ENCODE data around the gene FOXP4.

The FOXP4 gene

DNA sequence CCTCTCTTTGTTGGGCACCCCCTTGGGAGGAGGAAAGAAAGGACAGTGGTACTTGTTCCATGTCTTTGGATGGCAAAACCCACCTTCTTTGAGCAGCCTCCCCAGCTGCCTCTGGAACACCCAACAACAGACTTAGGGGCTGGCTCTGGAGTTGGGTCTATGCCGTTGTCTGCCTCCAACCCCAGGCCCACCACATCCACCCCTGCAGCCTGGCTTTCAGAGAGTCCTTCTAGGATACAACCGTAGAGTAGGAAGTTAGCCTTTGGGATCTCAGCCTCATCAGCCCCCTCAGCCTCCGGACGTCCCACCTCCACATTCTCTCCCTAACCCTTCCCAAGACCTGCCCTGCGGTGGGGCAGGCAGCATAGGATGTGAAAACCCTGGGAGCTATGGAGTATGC lies 36.4 kb downstream of the FOXP4 start:
- DNase-seq = no peak

DNA sequence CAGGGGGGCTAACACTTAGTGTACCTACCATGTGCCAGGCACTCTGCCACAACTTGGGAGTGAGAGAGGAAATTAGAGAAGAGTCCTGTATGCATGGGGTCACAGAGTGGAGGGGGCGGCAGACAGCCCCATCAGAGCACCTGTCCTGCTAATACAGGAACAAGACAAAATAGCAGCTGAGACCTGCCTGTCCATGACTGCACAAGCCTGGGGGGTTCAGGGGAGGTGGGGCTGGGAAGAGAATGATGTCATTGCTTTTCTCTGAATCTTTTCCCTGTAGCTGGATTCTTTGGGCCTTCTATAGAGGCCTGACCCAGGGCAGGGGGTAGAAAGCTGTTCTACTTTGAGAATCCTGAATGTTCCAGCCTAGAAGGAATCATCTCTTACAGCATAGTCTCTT lies 37.4 kb downstream of the FOXP4 start:
- no peak for DNase-seq

DNA sequence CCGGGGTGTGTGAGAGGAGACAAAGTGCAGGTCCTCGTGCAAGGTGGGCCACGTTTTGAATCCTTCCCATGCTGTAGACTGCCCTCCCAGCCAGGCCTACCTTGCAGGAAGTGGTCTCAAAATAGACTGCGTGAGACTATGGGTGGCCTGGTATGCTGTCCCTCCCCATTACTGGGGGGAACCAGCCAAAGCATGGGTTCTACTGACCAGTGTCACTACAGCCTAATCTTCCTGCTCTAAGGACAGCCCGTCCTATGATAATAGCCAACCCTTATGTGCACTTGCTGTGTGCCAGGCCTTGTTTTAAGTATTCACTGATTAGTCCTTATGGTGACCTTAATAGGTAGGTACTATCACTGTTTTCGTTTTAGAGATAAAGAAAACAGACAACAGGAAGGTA lies 38.0 kb downstream of the FOXP4 start:
- no peak for DNase-seq

DNA sequence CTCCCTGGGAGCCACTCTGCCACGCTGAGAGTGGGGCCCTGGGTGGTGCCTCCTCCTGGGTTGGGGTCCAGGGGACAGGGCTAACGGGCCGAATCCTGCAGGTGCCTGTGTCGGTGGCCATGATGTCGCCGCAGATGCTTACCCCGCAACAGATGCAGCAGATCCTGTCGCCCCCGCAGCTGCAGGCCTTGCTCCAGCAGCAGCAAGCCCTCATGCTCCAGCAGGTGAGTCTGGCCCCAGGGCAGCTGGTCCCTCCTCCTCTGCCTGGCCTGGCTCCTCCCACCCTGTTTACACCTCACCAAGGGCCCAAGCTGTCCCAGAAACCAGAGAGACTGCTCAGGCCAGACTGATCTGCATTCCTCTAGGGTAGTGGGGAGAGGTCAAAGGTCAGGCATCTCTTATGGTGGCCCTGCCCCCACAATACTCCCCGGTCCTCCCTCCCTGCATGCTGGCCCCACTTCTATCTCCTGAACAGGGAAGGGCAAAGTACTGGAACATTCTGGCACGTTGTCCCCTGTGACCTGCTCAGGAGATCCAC lies 38.6 kb downstream of the FOXP4 start:
- no peak for DNase-seq

DNA sequence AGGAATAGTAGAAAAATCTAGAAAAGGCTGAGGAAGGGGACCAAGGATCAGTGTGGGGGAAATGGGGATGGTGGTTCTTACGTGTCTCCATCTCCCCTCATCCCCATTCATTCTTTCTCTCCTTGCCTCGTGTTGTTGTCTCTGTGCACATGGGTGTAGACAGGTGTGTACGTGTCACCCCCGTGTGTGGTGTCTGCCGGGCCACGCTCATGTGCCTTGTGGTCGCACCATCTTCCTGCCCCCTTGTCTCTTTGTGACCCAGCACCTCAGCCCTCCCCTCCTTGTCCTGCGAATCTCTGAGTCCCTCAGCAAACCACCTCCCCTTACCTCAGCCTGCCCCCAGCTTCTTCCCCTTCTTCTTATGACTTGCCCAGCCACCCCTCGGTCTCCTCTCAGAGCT lies 39.4 kb downstream of the FOXP4 start:
- DNase-seq = no peak

DNA sequence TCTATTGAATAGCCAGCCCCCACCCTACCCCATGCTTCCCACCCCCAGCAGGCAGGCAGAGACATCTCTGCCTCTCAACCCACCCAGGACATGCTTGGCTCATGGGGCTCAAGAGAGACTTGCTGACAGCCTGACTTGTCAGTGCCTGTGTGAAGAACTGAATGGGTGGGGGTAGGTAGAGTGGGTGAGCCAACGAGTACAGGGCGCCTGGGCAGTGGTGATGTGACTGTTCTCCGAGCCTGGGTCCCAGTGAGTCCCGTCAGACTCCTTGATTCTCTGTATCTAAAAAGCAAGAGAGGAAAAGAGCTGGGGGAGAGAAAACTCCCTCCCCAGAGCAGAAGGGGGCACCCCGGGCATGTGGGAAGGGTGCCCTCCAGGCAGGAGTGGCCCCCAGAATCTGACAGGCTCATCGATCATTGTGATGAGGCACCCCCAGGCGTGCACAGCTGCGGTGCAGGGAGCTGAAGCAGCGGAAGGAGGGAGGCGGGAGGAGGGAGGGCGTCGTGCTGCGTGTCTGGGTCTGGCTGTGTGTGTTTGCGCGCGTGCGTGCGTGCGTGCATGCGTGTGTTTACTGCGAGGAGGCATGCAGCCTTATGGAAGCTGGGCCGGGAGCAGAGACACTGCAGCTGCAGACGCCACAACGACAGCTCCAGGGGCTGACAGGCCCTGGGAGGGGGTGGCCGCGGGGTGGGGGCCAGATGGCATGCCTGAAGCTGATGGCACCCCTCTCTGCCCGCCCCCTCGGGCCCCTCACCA lies 40.2 kb downstream of the FOXP4 start:
- peak in 47 of 56 donors; percentile 10 to 85 (median 52) for DNase-seq

DNA sequence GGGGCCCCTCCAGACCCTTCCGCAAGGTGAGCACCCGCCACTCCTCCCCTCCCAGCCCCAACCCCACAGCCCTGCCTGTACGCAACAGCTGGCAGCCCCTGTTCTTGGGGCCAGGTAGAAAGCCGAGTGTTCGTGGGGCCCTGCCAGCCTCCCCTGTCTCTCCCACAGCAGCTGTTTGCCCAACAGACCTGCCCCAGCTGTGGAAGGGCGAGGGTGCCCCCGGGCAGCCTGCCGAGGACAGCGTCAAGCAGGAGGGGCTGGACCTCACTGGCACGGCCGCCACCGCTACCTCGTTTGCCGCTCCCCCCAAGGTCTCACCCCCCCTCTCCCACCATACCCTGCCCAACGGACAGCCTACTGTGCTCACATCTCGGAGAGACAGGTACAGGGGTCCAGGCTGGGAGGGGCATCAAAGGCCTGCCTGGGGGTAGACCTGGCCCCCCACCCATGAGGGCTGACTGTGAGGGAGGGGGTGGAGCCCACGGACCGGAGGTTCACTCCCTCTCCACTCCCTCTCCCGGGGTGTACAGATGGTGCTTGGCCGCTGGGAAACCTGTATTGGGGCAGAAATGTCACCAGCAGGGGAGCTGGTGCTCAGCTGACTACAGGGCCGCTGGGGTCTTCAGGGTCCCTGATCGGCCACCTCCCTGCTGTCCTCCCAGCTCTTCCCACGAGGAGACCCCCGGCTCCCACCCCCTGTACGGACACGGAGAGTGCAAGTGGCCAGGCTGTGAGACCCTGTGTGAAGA lies 41.1 kb downstream of the FOXP4 start:
- peak in 1 of 56 donors; percentile 40 for DNase-seq

DNA sequence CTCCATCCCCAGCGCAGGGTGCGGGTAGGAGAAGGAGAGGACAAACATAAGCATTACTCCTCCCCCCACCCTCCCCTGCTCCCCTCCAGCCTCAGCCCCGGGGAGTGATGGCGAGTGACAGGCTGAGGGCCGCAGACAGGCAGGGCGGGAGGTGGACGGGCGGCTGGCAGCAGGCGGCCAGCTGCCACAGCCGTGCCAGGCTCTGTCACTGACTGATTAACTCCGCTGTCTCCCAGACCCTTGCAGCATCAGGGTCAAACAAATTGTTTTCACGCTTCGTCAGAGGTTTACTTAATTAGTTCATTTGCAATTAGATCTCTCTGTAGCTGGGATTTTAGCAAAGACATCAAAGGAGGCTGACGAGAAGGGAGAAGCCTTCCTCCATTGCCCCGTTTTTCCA lies 41.9 kb downstream of the FOXP4 start:
- DNase-seq = peak in 12 of 56 donors; percentile 9 to 40 (median 21)

DNA sequence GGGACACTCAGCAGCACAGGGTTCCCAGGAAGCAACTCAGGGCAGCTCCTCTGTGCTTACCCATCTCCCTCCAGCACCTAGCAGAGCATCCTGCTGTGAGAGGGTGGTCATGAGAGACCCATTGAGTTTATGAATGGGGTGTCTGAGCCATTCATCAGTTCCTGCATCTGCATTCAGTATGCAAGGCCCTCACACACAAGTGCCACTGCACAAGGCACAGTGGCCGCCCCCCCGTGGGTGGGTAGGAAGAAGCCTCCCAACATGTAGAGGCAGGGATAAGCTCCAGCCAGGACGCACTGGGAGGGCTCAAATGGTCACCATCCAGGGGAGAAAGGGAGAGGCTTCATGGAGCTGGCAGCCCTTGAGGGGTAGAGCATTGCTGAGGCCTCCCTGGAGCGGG lies 43.0 kb downstream of the FOXP4 start:
- peak in 8 of 56 donors; percentile 5 to 37 (median 20) for DNase-seq

DNA sequence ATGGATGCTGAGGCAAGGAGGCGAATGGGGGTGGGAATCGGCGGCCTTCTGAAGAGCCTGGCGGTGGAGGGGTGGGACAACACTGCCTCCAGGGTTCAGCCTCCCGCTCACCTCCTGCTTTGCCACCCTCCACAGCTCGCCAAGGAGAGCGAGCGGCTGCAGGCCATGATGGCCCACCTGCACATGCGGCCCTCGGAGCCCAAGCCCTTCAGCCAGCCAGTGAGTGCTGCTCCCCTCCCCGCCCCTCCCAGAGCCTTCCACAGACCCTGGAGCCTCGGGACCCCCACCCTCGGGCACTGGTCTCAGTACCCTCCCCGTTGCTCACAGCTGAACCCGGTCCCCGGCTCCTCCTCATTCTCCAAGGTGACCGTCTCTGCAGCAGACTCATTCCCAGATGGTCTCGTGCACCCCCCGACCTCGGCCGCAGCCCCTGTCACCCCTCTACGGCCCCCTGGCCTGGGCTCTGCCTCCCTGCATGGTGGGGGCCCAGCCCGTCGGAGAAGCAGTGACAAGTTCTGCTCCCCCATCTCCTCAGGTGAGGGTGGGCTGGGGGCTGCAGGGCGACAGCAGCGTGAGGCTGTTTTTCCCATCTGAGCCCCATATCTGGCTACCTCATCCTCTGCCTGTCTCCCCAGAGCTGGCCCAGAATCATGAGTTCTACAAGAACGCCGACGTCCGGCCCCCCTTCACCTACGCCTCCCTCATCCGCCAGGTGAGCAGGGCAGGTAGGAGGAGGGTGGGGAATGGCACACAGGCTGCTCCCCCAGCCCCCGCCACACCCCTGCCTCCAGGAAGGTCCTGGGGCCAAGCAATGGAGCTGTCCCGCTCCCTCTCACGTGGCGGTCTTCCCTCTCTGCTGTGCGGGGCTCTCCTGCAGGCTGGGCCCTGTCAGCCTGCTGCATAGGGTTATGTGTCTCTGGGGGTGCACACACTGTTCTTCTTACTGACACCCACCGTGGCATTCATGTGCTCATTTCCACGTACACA lies 43.7 kb downstream of the FOXP4 start:
- DNase-seq = no peak

DNA sequence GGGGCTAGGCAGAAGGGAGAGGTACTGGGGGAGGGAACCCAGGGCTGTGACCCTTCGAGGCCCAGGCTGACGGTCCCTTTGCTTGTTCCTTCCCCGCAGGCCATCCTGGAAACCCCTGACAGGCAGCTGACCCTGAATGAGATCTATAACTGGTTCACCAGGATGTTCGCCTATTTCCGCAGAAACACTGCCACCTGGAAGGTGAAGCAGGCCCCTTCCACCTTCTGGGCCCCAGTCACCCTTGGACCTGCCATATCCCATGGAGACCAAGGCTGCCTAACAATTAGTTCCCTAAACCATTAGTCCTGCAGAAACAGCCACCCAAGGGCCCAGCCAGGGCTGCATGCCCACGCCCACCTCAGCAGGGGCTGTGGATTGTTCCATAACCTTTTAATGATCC lies 44.9 kb downstream of the FOXP4 start:
- no peak for DNase-seq

DNA sequence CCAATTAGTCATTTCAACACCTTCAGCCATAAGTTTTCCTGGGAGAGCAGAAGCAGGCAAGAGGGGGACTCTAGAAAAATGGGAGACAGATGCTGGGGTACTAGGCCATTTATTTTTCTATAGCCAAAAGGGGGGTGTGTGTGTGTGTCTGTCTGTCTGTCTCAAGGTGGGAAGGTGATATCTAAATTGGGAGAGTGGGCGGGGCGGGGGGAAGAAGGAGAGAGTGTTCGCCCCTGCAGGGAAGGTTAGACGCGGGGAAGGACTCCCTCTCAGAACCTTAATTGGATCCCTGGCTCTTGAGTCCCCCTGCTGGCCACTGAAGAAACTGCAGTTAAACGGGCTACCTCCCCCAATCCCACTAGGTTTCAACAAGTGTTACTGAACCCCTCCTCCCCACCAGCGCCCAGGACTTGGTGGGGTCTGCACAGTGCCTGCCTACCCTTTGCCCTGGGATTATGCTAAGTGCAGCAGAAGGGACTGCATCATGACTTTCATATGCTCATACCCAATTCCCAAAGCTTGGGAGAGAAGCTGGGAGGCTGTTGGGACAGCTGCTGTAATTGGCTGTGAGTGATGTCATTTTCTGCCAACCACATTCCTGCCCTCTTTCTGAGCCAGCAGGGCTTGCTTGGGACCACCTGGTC lies 45.8 kb downstream of the FOXP4 start:
- DNase-seq = peak in 49 of 56 donors; percentile 21 to 90 (median 61)

DNA sequence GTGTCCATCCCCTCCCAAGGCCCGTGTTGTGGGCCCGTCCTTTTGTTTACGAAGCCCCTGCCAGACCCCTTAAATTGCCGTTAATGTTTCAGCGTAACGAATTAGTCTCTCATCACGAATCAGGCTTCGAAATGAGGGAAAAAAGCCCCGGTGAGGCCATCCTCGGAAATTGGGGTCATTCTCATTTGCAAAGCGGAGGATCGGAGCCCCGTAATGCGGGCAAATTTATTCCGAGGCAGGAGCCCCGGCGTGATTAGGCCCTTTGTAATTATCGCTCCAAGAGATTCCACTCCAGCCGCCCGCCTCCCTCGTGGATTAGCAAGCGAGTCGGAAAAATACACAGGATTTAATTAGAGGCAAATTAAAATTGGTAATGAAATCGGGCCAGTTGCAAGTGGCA lies 47.2 kb downstream of the FOXP4 start:
- DNase-seq = peak in 3 of 56 donors; percentile 10 to 38 (median 19)

DNA sequence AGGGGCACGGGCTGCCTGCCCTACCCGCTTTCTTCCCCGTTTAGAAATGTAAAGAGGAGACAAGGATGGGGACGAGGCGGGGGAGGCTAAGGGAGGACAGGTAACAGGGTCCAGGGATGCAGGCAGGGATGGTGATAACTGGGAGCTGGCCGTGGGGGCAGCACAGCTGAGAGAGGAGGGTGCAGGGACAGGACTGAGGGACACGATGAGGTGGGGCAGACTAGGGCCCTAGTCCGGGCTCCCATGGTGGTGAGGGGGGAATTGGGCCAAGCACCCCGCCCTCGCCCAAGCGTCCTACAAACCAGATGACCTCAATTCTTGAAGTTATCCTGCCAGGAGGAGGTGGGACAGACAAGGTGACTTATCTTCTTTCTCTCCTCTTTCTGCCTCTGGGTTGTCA lies 47.7 kb downstream of the FOXP4 start:
- no peak for DNase-seq

DNA sequence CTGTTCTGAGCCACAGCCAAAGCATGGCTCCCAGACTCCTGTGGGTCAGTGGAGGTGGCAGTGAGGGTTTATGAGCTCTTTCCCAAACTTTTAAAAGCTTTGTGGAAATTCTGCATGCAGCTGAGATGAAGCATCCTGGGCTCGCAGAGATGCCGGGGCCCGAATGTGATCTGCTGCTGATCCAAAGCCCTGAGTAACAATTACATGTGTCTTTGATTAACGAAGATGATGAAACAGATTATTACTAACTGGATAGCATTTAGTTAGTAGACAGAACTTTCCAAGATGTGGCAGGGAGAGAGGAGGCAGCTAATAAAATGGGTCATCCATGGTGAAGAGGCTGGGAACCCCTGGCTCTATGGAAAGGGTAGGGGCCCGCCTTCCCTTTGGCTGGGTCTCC lies 48.1 kb downstream of the FOXP4 start:
- no peak for DNase-seq

DNA sequence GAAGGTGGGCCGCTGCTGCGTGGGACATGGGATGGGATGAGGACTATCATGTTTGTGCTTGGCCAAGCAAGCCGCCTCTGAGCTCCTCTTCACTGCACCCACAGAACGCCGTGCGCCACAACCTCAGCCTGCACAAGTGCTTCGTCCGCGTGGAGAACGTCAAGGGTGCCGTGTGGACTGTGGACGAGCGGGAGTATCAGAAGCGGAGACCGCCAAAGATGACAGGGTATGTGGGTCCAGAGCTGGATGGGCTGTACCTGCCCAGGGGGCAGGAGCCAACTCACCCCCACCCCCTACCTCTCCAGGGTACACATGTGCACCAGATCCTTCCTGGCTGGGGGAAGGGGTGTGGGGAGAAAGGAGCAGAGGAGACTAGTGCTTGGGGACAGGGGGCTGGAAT lies 48.6 kb downstream of the FOXP4 start:
- no peak for DNase-seq

DNA sequence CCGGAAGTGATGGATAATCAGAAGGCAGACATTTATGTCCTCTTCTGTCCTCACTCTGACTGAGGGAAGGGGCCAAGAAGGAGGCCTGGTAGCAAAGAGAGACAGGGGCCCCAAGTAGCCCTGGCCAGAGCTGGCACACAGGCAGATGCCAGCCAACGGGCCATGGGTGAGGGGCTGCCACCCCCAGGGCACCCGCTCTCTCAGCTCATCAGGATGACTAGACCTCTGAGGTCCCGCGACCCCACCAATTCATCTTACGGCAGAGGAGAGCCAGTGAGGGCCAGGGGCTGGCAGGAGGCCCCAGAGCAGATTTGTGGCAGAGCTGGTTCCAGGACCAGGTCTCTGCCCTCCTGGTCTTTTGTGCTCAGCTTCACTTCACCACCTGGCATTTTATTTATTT lies 49.0 kb downstream of the FOXP4 start:
- no peak for DNase-seq

DNA sequence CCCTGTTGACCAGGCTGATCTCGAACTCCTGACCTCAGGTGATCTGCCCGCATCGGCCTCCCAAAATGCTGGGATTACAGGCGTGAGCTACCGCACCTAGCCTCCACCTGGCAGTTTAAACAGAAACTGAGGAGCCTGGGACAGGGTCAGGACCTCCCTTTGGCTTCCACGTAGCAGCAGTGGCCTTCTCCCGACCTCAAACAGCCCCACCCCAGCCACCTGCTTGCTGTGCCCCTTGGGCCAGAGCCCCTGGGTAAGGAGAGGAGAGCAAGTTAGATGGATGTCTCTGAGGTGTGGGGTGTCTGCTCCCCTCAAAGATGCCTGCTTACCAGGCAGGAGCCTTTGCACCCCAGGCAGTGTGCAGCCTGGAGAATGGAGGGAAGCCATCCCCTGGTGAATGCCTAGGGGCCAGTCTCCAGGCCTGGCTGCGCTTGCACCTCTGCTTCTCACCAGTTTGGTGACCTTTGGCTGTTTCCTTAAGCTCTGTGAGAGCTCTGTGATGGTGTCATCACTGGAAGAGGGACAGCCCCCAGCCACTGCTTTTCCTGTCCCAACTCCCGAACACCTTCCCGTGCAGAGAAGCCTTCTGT lies 50.0 kb downstream of the FOXP4 start:
- DNase-seq = no peak

DNA sequence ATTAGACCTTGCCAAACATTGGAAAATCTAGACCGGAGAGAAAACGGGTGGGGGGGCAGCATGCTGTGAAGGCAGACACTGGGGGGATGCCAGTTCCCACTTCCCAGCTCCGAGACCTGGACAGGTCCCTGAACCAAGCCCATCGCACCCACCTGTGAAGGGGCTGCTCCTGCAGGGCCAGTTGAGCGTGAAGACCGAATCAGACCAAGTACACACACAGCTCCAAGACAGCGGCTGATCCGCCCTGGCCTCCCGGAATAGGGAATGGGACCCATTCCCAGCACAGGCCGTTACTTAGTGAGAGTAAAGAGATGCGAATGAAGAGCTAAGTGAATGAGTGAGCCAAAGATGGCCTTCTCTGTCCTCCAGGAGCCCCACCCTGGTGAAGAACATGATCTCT lies 50.6 kb downstream of the FOXP4 start:
- DNase-seq = no peak

DNA sequence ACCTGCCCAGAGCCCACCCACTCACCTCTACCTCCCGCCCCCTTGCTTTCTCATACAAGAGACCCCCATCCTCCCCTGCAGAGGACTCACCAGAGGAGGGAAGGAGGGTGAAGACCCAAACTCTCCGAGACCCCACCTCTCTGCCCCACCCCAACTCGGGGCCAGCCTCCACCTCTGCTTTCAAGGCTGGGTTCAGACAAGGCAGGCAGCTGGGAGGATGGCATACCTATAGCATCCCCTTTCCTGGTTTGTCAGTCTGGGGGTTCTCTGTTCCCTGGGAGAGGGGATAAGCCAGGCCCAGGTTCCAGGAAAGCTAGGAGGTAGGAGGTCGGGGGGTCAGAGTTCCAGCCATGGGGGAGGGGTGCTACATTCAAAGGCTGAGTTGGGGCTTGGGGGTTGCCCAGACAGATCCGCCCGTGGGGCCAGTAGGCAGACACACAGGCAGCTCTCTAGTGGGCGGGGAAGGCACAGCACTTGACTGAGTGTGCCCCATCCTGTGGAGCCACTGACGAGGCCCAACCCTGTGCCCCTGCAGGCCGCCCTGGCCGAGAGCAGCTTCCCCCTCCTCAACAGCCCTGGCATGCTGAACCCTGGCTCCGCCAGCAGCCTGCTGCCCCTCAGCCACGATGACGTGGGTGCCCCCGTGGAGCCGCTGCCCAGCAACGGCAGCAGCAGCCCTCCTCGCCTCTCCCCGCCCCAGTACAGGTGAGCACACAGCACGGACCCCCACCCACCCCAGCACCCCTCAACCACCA lies 51.2 kb downstream of the FOXP4 start:
- DNase-seq = no peak
